ENCODE measurements around the gene ZNF624.
A peak's percentile ranks its signal among the peaks of the same experiment; 100 is the strongest.

Gene ZNF624

DNA sequence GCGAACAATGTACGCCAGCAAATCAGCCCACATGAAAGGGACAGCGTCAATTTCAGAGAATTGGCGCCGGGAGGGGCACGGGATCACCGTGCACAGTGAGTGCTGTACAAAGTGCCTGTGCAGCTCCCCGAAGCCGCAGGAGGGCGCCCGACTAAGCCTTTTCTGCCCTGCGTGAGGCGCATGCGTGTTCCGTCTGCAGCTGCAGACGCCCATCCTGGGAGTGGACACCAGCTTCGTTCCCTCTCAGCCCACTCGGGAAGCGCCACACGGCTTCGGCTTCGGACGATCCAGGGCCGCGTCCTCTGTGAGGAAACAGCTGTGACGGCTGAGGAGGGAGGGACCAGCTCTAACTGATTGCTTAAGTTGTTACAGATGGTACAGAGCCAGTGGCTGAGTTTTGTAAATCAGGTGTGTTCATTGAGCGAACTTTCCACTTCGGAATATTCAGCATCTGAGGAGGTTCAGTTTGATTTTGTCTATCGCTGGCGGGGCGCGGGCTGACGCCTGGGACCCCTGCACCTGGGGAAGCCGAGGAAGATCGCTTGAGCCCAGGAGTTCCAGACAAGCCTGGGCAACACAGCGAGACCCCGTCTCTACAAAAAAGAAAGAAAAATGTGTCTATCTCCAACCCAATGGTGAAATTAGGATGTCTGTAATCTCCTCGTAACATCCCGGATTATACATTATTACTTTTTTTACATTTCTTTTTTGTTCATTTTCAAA lies 69.2 kb downstream of the ZNF624 start:
- DNase-seq (ENCODE audit: low read depth), result peak; percentile 62
- no peak overlapping the region for H3K4me3 ChIP-seq (ENCODE audit: low read depth, low read length)

DNA sequence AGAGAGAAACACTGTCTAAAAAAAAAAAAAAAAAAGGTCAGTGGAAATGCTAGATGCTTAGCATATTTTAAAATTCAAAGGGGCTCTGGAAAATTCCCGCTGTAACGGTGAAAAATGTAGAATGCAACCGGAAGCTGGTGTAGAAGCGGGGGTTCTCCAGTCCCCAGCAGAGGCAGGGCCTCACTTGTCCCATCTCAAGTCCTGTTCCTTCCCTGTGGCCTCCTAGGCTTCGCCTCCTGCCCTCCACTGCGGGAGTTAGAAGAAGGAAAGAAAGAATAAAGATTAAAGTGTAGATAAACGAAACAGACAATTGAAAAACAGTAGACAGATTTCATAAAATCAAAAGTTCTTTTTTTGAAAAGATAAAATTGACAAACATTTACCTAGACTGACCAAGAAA lies 69.9 kb downstream of the ZNF624 start:
- H3K4me3 ChIP-seq (ENCODE audit: low read depth, low read length), result no peak overlapping the region
- DNase-seq (ENCODE audit: low read depth), result no peak
- TF ChIP-seq, protein P1, sequence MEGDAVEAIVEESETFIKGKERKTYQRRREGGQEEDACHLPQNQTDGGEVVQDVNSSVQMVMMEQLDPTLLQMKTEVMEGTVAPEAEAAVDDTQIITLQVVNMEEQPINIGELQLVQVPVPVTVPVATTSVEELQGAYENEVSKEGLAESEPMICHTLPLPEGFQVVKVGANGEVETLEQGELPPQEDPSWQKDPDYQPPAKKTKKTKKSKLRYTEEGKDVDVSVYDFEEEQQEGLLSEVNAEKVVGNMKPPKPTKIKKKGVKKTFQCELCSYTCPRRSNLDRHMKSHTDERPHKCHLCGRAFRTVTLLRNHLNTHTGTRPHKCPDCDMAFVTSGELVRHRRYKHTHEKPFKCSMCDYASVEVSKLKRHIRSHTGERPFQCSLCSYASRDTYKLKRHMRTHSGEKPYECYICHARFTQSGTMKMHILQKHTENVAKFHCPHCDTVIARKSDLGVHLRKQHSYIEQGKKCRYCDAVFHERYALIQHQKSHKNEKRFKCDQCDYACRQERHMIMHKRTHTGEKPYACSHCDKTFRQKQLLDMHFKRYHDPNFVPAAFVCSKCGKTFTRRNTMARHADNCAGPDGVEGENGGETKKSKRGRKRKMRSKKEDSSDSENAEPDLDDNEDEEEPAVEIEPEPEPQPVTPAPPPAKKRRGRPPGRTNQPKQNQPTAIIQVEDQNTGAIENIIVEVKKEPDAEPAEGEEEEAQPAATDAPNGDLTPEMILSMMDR (IDR thresholded peaks at IDR 0.05; ENCODE audit: insufficient read depth, low read depth, low read length, missing control alignments), result no peak

More for the DNA sequence above, 69.2 kb downstream of the ZNF624 start:
- TF ChIP-seq, protein P1 (IDR thresholded peaks at IDR 0.05; ENCODE audit: insufficient read depth, low read depth, low read length, missing control alignments), result peak; percentile 42

DNA sequence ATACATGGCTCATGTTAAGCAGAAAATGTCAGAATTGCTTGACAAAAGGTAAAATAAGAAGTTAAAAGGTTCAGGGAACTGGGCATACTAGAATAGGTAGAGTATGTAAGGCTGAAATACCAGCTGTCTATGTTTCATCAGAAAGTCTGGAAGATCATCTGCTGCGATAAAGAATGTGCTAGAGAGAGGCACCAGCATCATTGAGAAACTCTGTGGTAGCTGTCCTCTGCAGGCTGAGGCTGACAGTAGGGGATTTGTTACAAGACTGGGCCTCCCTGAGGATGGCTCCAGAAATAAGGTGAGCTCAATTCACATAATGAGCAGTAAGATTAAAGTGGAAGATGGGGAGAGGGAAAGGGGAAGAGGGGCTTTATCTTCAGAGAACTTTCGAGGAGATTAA lies 80.2 kb downstream of the ZNF624 start:
- no peak overlapping the region for H3K4me3 ChIP-seq (ENCODE audit: low read depth, low read length)
- DNase-seq (ENCODE audit: low read depth), result no peak
- TF ChIP-seq, protein P1 (IDR thresholded peaks at IDR 0.05; ENCODE audit: insufficient read depth, low read depth, low read length, missing control alignments), result no peak
